A673 (cell line): ENCODE measurements around the gene UST.

ENCODE experiments used
- CTCF ChIP-seq: fragments of 300-800, 200-600 bp; sonication (generic); conservative IDR thresholded peaks from 2 replicates; pipeline ENCODE4 v1.5.1; 2017; ENCODE audit warnings: low read depth, mild to moderate bottlenecking, antibody characterized with exemption, low read length, moderate library complexity, mixed read lengths
- EZH2 ChIP-seq: fragments of 200-600 bp; sonication (generic); IDR thresholded peaks from 2 replicates; pipeline ENCODE4 v1.6.1; 2017; ENCODE audit warnings: borderline replicate concordance, low read depth, mild to moderate bottlenecking, mixed read lengths, antibody characterized with exemption, low read length; ENCODE audit not compliant: poor library complexity, severe bottlenecking

GRCh38 chr6:148965287-148965686, 218.5 kb downstream of the UST start:
- TF ChIP-seq EZH2 (no peak), CTCF (no peak)
